Peyer's patch (tissue), 4 donors: ENCODE measurements around the gene RGL3. TPM values are rescaled to one million over a fixed set of nuclear protein-coding genes. Genes with fewer than 3 reads are reported as not detected.

ENCODE experiments used
- DNase-seq, 3 donors: peaks; one replicate each; pipeline ENCODE4 v3.0.0-alpha.2; 2017 to 2019
- H3K27ac ChIP-seq, 4 donors: fragments of 200-600 bp; sonication (generic); one replicate each; pipeline ENCODE4 v1.5.1; 2016 to 2019
- H3K27me3 ChIP-seq, 2 donors: fragments of 200-600 bp; sonication (generic); one replicate each; pipeline ENCODE4 v1.5.1; 2019
- H3K36me3 ChIP-seq, 3 donors: fragments of 200-600 bp; sonication (generic); one replicate each; pipeline ENCODE4 v1.5.1; 2016 to 2019
- H3K4me1 ChIP-seq, 4 donors: fragments of 200-600 bp; sonication (generic); one replicate each; pipeline ENCODE4 v1.5.1; 2016 to 2019
- H3K4me3 ChIP-seq, 4 donors: fragments of 200-600 bp; sonication (generic); 1 replicate in 3 of 4; 2 replicates in 1 of 4; pipeline ENCODE4 v1.5.1; 2016 to 2019; ENCODE audit warnings: mild to moderate bottlenecking in 1 of 4
- H3K9me3 ChIP-seq, 4 donors: fragments of 200-600 bp; sonication (generic); one replicate each; pipeline ENCODE4 v1.5.1; 2016 to 2019; ENCODE audit warnings: mild to moderate bottlenecking in 1 of 4
- POLR2A ChIP-seq, 2 donors: fragments of 450-650 bp; IDR thresholded peaks; one replicate each; pipeline ENCODE4 v1.5.1; 2017; ENCODE audit warnings: antibody characterized with exemption in 2 of 2, mild to moderate bottlenecking in 2 of 2, moderate library complexity in 2 of 2
- total RNA-seq, 4 donors: library from RNA; depleted of rRNA; stranded (reverse); fragments of >200 nt; gene quantifications; one replicate each; pipeline ENCODE4 v1.1.0, GENCODE V29; 2016
- TF ChIP-seq, protein P1 (sequence below), 6 experiments: fragments of 450-650 bp in 4 of 6; fragments of 200-600 bp in 2 of 6; sonication (generic) in 1 of 6; IDR thresholded peaks; one replicate each; pipeline ENCODE4 v1.5.1; 2017 to 2019; ENCODE audit warnings: antibody characterized with exemption in 6 of 6, mild to moderate bottlenecking in 3 of 6, moderate library complexity in 1 of 6

RGL3 gene
- total RNA-seq, 4 donors from 2014 or later: 2.5 to 51.2 (median 6.3) TPM

DNA sequence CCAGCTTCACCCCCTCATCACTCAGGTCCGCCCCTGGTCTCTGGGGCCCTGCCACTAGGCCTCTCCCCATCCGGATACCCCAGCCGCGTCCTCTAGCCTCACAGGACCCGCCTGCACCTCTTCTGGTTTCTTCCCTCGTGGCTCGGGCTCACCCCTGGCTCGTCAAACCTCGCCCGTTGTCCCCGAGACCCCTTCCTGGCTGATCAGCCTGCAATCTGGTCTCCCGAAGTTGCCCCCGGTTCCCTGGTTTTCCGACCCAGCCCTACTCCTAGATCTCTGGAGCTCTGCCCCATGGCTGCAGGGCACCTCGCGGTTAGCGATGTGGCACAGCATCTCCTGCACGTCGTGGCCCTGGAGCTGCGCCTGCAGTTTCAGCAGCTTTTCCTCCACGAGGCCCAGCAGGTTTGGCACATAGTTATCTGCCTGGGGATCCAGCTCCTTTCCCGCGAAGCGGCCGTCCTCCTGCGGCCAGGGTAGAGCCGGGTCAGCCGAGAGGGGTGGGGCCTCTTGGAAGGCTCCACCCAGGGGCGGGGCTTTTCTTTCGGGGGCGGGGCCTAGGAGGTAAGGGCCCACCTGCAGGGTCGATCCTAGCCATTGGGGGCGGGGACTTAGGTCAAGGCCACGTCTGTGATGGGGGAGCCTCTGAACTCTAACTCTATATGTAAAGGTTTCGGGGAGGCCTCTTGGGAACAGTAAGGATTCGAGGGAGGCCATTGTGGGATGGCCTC is 2.4 kb upstream of the RGL3 start:
- Histone ChIP-seq H3K9me3 (peaks cover 0 to 6% (median 0%) of the 10 kb centered on the region in 4 donors), H3K4me1 (peaks cover 0 to 41% (median 31%) of the 10 kb centered on the region in 4 donors), H3K27me3 (peaks cover 0 to 53% of the 10 kb centered on the region in 2 donors), H3K27ac (peak overlapping the region in 1 of 4 donors; percentile 25), H3K36me3 (no peaks in the 10 kb centered on the region), H3K4me3 (peak overlapping the region in 3 of 4 donors; percentile 37 to 42 (median 40))
- no peak for TF ChIP-seq POLR2A (IDR thresholded peaks at IDR 0.05)
- TF ChIP-seq, protein P1, sequence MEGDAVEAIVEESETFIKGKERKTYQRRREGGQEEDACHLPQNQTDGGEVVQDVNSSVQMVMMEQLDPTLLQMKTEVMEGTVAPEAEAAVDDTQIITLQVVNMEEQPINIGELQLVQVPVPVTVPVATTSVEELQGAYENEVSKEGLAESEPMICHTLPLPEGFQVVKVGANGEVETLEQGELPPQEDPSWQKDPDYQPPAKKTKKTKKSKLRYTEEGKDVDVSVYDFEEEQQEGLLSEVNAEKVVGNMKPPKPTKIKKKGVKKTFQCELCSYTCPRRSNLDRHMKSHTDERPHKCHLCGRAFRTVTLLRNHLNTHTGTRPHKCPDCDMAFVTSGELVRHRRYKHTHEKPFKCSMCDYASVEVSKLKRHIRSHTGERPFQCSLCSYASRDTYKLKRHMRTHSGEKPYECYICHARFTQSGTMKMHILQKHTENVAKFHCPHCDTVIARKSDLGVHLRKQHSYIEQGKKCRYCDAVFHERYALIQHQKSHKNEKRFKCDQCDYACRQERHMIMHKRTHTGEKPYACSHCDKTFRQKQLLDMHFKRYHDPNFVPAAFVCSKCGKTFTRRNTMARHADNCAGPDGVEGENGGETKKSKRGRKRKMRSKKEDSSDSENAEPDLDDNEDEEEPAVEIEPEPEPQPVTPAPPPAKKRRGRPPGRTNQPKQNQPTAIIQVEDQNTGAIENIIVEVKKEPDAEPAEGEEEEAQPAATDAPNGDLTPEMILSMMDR (IDR thresholded peaks at IDR 0.05): no peak
- DNase-seq: peak in 1 of 3 donors; percentile 62

DNA sequence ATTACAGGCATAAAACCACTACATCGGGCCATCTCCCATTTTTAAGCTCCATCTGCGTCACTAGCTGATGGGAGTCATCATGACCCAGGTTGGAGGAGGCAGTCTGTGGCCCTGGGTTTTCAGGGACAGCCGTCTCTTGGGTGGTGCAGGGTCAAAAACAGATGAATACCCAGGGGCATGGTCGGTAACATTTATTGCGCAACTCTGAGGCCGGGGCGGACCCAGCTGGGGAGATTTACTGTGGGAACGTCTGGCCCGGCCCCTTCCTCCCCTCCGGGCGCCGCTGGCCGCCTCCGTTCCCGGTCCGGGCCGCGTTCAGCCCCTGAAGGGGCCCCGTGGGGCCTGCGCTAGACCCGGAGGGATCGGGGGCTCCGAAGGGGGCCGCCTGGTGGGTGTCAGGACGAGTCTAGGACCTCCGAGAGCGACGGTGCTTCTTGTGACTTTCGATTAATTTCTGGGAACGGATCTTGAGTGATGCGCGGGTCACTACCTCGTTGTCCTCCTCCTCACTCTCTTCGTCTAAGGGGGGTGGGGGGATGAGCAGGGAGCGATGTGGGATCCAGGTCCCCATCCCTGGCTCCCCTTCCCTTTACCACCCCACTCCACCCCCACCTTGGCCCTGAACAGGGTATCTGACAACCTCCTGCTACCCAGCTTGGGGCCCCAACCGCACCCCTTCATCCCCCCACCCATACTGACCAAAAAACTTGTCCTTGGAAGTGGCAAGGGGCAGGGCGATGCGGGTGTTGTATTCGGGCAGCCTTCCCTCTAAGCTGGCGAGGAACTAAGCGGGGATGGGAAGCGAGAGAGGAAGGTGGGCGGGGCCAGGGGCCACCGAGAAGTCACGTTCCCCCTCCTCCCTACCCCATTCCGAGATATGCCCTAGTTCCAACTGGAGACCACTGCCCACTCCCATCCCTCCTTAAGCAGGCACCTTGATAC is 1.6 kb upstream of the RGL3 start:
- Histone ChIP-seq H3K27ac (peak overlapping the region in 3 of 4 donors; percentile 6 to 39 (median 25)), H3K9me3 (peaks cover 0 to 6% (median 0%) of the 10 kb centered on the region in 4 donors), H3K4me1 (peaks cover 0 to 41% (median 31%) of the 10 kb centered on the region in 4 donors), H3K36me3 (no peaks in the 10 kb centered on the region), H3K27me3 (peaks cover 0 to 53% of the 10 kb centered on the region in 2 donors), H3K4me3 (peak overlapping the region in 3 of 4 donors; percentile 24 to 42 (median 40))
- peak in 1 of 3 donors; percentile 61 for DNase-seq
- no peak for TF ChIP-seq POLR2A (IDR thresholded peaks at IDR 0.05)
- TF ChIP-seq, protein P1 (IDR thresholded peaks at IDR 0.05): no peak

DNA sequence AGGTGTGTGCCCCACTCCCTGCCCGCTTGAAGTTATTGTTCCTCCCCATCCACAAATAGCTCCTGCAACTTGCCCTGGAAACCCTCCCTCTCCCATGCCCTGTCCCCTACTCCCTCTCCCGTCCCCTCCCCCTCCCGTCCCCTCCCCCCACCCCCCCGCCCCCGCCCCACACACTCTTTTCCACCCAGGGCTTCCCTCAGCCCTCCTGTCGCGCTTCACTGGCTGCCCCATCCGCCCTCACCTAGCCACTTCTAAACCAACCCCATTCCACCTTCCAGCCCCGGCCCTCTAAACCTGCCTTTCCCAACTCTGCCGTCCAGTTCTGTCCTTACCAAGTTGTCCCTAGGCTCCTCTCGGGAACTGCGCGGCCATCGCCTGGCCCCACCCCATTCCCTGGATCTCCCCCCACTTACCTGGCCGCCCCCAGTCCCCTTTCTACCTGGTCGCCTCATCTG is 993 bp downstream of the RGL3 start:
- Histone ChIP-seq H3K36me3 (no peaks in the 10 kb centered on the region), H3K4me3 (peak overlapping the region; percentile 15 to 44 (median 41)), H3K27me3 (peaks cover 0 to 43% of the 10 kb centered on the region in 2 donors), H3K9me3 (peaks cover 0 to 6% (median 0%) of the 10 kb centered on the region in 4 donors), H3K27ac (peak overlapping the region in 1 of 4 donors; percentile 25), H3K4me1 (peaks cover 0 to 41% (median 31%) of the 10 kb centered on the region in 4 donors)
- TF ChIP-seq, protein P1 (IDR thresholded peaks at IDR 0.05): no peak
- TF ChIP-seq POLR2A (IDR thresholded peaks at IDR 0.05): no peak
- DNase-seq: no peak

DNA sequence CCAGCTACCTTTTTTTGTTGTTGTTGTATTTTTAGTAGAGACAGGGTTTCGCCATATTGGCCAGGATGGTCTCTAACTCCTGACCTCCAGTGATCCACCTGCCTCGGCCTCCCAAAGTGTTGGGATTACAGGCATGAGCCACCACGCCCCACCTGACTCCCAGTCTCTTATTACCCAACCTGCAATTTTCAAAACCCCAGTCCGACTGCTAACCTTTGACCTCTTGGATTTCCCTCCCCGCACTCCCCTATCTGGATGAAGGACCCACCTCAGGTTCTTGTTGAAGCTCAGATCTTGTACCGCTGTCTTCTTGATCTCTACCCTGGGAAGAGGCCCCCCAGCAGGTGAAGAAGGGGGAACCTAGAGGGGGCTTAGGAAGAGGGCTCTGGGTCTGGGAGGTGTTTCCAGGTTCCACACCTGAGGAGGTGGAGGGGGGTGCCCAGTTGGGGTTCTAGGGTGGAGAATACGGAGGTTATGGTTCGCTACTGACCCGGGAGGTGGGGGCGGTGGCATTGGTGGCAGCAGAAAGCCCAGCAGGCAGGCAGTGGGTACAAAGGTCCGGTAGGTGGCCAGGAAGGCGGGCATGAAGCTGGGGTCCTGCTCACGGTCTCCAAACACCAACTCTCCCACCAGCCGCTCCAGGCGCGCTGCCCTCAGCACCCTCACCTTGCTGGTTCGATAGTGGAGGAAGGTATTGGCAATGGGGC is 2.6 kb downstream of the RGL3 start:
- no peak overlapping the region for H3K27ac ChIP-seq
- peaks cover 0 to 26% (median 17%) of the 10 kb centered on the region in 4 donors for H3K4me1 ChIP-seq
- no peaks in the 10 kb centered on the region for H3K36me3 ChIP-seq
- peaks cover 0 to under 1% (median 0%) of the 10 kb centered on the region in 4 donors for H3K9me3 ChIP-seq
- H3K27me3 ChIP-seq: peaks cover 0 to 29% of the 10 kb centered on the region in 2 donors
- TF ChIP-seq, protein P1 (IDR thresholded peaks at IDR 0.05): no peak
- no peak for TF ChIP-seq POLR2A (IDR thresholded peaks at IDR 0.05)
- H3K4me3 ChIP-seq: no peak overlapping the region
- DNase-seq: no peak

DNA sequence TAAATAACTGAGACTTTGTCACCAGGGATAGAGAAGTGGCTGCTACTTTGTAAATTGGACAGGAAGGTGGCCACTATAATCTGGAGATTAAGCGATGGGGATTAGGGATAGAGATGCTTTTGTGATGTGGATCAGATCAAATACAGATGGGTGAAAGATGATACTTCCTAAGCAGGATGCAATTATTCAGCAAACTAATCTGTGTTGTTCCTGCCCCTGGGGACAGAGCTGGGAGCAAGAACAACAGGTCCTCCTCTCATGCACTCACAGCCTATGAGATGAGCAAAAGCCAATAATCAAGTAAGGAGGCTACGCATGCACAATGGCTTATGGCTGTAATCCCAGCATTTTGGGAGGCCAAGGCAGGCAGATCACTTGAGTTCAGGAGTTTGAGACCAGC is 4.6 kb downstream of the RGL3 start:
- DNase-seq: no peak
- H3K27me3 ChIP-seq: peaks cover 0 to 14% of the 10 kb centered on the region in 2 donors
- H3K9me3 ChIP-seq: no peaks in the 10 kb centered on the region
- H3K36me3 ChIP-seq: no peaks in the 10 kb centered on the region
- peaks cover 0 to 13% (median 9%) of the 10 kb centered on the region in 4 donors for H3K4me1 ChIP-seq
- H3K27ac ChIP-seq: no peak overlapping the region
- H3K4me3 ChIP-seq: no peak overlapping the region
- TF ChIP-seq POLR2A (IDR thresholded peaks at IDR 0.05): no peak
- TF ChIP-seq, protein P1 (IDR thresholded peaks at IDR 0.05): no peak
